ENCODE measurements around the gene DOCK8. TPM values are rescaled to one million over a fixed set of nuclear protein-coding genes. Genes with fewer than 3 reads are reported as not detected.
"Not testable (repeated sequence)": the region's sequence is repeated elsewhere in the genome, so short reads cannot be mapped to it uniquely, and the experiment has no call there.

DOCK8 gene
- not detected in 2 replicates for total RNA-seq (2014; rRNA removed; shearing (Covaris generic))

DNA sequence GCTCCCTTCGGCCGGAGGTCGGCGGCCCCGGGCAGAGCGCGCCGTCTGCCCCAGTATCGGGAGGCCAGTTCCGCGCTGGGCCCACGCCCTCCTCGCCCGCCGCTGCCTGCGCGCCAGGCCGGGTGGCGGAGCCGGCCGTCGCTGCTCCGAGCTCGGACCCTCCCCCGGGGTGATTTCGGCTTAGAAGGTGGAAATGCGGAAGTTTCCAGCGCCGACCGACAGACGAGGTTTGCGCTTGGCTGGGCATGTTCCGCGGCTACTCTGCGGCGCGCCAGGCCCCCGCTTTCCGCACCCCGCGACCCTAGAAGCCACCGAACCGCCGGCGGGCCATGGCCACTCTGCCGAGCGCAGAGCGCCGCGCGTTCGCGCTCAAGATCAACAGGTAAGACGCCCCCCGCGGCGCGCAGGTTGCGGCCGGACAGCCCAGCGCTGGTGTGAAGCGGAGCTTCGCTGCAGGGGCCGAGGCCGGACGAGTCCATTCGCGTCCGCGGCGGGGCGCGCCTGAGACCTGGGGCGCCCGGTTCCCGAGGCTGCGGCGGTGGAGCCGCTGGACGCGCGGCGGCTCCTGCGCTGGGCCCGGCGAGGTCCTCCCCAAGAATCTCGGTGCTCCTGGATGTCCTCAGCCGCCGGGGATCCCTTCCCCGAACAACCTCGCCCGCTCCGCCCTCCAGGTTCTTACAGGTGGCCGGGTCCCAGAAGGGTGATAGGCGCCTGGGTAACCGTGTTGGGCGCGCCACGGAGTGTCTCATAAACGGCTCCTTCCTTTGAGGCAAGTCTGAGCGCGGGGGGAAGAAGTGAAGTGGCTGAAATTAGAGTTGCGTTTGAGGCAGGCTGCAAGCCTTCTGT is at the start of gene DOCK8:
Gene DOCK8, plus strand, starts transcription at position 218 of the 846 bp plus-strand sequence. Its CDS starts 112 bp downstream, at position 330.
- no peak for DNase-seq (ENCODE audit: low read depth)

DNA sequence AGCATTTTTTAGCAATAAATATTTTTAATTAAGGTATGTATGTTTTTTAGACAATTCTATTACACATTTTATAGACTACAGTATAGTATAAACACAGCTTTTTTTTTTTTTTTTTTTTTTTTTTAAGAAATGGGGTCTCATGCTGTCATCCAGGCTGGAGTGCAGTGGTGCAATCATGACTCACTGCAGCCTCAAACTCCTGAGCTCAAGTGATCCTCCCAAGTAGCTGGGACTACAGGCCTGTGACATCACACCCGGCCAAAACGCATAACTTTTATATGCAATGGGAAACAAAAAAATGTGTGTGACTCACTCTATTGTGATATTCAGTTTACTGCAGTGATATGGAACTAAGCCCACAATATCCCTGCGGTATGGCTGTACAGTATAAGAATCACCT is 44.9 kb upstream of the DOCK8 start:
- not testable (repeated sequence) for DNase-seq (ENCODE audit: low read depth)

DNA sequence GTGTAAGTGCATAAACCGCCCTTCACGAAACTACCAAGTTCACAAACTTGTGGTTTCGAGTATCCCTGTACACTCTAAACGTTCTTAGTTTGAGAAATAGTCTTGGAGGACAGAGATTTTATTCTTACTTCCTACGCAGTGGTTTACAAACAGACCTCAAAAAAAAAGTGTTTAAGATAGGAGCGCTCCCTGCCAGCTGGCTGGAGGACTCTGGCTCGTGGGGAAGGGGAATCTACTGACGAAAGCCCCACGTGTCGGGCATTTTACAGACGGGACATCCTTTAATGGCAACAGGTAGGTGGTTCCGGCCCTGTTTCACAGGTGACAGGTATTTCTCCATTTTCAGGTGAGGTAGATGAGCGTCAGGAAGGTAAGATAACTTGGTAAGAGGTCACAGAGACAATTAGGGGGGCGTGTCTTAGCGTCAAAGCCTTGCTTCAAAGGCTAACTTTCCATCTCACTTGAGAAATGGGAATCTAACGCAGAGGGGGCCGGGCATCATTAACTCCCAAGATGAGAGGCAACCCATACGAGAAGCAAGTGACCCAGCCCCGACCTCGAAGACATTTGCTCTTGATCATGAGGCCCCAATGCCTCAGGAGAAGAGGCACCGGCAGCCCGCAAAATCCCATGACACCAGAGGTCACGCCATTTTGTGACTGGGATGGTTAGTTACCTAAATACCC is 36.4 kb upstream of the DOCK8 start:
- DNase-seq (ENCODE audit: low read depth): not testable (repeated sequence)

DNA sequence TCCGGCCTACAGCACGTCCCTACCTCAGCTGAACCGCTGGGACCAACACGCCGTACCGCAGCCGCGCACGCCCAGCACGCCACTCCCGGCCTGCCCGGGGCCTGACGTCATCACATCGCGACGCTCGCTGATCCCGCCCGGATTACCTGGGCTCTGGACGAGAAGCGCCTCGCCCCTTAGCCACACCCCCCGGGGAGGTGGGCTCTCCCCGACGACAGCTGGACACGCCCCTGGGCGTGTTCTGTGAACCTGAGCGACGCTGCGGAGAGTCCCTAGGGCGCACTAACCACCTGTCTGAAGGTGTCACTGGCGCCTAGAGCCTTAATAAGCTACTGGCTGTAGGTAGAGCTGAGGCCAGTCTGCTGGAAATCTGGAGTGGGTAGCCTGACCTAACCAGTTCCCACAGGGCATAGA is 35.7 kb upstream of the DOCK8 start, which contains the start of gene ZNG1A:
Gene ZNG1A, minus strand, starts transcription at position 87 of the 414 bp plus-strand sequence. CDS start 87 bp downstream, outside the sequence.
- not testable (repeated sequence) for DNase-seq (ENCODE audit: low read depth)

DNA sequence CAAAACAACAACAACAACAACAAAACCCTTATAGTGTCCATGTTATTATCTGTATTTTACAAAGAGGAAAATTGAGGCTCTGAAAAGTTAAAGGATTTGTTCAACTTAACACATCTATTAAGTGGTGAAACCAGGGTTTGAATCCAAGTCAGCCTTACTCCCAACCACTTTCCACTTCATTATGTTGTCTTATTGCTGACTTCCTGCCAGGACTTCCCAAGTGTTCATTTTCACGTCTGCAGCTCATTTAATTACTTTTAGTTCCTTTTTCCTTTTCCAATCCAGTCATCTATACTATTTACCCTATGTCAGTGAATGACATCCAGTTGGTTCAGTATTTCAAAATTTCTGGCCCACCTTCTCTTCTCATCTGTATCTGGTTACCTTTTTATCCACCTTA is 15.1 kb upstream of the DOCK8 start:
- DNase-seq (ENCODE audit: low read depth): not testable (repeated sequence)

DNA sequence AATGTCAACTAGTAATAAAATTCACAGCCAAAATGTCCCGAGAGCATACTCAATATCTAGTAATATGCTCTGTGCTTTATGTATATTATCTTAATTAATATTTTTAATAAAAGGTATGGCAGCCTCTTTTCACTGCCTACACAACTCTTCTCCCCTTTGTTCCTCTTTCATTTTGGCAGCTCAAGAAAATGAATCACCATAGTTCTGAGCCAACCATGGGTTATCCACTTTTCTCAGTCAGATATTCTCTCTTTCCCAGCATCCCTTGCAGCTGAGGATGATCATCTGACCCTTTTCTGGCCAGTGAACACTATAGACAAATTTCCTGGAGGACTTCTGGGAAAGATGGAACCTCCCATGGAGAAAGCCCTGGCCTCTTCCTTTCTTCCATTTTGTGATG is 8.2 kb upstream of the DOCK8 start:
- no peak for DNase-seq (ENCODE audit: low read depth)

DNA sequence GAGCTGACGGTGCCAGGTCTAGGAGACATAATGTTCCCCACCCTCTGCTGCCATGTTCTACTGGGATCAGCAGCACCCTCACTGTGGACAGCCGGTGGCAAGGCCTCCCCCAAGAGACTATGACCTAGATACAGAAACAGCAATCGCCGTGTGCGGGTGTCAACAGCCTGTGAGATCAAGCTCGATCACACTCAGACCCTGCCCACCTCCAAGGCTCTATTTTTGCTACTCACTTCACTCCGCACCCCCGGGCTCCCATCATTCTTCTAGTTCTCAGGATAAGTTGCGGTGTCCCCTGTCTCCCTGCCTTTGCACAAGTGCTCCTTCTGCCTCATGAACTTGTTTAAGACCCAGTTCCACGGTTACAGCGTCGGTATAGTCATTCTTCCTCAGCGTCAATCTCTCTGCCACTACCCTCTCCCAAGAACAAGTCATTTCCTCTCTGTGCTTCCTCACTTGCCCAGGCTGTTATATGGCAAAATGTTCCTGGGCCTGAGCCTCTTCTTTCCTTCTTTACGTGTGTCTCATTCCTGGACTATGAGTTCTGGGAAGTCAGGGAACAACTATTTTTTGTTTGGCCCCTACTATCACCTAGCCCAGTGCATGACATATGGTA is 5.4 kb upstream of the DOCK8 start:
- no peak for DNase-seq (ENCODE audit: low read depth)

DNA sequence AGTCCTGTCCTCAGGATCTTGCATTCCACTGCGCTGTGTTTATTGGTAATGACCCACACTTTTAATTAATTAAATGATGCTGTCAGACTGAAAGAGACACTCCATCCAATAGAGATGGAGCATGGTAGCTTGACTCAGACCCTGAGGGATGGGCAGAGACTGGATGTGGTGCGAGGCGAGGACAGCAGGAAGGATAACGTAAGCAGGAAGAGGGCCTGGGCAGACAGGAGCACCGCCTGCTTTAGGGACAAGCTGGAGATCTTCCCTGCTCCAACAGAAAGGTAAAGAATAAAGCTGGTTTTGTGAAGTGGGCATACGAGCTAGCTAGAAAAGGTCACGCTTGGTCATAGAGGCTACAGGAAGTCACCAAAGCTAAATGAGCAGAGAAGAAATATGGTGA is 3.6 kb upstream of the DOCK8 start:
- no peak for DNase-seq (ENCODE audit: low read depth)

DNA sequence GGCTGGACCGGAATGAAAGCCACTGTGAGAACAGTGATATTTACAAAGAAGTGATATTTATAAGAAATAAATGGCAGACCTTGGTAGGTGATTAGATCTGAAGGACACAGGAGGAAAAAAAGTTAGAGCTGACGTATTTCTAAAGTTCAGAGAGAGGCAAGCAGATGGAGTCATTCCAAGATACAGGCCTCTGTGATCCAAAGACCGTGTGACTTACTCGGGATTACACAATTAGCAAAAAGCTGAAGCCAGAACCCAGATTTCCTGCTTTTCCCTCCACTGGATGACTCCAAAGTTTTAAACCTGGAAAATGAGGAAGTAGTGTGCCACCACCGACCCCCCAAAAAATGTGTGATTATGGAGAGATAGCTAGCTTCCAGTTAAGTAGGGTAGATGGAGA is 3.1 kb upstream of the DOCK8 start:
- no peak for DNase-seq (ENCODE audit: low read depth)

DNA sequence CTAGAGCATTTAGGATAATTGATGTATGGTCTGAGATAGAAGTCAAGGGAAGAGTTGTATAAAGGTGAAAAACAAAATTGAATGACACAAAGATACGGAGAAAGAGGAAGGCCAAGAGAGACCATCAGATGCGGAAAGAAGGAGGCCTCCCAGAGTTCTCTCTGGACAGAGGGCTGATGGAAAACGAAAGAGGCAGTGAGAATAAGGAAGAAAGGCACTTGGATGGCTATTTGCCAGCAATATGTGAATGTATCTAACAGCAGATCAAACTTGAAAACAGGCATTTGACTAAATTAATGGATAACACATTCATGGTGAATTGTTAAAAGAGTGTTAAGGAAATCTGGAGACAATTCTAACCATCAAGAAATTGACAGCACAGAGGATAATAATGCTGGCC is 2.4 kb upstream of the DOCK8 start:
- no peak for DNase-seq (ENCODE audit: low read depth)

DNA sequence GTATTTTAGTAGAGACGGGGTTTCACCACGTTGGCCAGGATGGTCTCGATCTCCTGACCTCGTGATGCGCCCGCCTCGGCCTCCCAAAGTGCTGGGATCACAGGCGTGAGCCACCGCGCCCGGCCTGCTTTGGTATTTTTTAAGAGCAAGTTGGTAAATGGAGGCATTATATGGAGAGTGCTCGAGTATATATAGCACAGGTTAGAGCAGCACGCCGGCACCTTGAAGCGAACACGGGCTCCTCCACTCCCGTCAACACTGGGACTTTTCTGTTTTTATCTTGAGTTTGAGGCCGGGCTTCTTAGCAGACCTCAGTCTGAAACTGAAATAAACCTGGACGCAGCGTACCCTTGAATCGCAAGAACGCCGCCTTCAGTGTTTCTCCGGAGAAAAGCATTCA is 764 bp upstream of the DOCK8 start:
- DNase-seq (ENCODE audit: low read depth): not testable (repeated sequence)

DNA sequence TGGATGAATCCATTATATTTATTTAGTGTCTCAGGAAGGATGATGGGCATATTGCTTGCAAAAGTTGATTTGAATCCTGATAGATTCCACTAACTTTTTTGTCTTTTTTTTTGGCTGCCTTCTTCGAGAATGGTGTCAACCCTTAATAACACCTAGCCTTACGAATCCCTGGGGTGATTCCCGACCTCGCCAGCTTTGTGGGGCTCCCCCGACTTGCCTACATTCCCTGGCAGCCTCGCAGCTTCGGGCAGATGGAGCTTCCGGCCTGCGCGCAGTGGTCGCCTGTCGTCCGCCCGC is 366 bp upstream of the DOCK8 start:
- DNase-seq (ENCODE audit: low read depth): no peak

DNA sequence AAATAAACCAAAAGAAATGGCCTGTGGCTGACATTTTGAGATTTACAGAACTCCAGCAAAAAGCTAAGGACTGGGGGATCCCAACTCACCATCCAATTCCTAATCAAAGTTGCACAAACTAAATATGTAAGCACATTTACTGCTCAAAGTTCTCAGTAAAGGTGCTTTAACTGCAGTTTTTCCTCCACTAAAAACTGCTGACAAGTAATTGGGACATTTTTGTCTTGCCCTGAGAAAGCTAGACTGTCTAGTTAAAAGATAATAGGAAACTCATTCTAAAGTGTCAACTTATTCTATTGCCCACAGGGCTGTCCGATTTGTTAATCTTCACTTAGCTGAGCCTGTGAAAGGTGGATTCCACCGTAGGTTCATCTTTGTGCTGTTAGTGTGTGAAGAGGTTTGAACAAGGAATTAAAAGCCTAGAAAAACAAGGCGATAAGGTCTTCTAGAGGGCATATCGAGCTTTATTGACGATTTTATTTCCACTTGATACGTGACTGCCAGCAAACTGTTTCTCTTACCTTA is 1.0 kb downstream of the DOCK8 start:
- no peak for DNase-seq (ENCODE audit: low read depth)

DNA sequence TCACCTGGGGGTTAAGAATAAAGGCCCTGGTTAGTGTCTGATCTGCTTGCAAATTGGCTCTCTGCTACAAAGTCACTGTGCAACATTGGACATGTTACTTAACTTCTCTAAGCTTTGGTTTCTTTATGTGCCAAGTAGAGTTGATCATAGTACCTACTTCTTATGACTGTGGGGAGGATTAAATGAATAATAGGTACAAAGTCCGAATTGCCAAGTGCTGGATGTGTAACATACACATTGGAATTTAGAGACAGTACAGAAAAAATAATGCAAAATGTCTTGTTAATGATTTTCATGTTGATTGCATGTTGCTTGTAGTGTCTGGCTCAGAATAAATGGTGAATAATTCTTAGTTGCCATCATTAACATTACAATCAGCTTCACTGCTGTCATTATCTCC is 2.2 kb downstream of the DOCK8 start:
- no peak for DNase-seq (ENCODE audit: low read depth)

DNA sequence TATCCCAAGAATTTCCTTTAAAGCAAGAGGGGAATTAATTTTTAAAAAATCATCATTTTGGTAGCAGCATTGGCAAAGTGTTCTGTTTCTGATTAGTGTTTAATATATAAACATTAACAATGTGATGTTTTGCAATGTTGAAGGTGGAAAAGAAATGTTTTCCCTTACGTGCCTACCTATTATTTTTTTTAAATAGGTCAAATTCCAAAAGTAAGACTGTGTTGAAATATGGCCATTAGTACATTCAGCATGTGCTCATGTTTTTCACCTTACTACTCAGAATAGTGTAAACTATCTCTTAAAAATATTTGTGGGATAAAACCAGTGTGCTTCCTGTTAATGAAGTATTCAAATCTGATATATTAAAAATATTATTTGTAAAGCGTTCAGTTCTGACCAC is 3.3 kb downstream of the DOCK8 start:
- no peak for DNase-seq (ENCODE audit: low read depth)

DNA sequence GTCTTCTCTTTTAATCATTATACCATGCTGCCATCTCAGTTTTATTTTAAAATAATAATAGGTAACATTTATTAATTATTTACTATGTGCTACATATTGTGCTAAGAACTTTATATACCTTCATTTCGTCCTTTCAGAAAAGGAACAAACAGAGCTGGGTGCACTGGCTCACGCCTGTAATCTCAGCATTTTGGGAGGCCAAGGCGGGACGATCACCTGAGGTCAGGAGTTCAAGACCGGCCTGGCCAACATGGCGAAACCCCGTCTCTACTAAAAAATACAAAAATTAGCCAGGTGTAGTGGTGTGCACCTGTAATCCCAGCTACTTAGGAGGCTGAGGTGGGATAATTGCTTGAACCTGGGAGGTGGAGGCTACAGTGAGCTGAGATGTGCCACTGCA is 4.4 kb downstream of the DOCK8 start:
- DNase-seq (ENCODE audit: low read depth): not testable (repeated sequence)

DNA sequence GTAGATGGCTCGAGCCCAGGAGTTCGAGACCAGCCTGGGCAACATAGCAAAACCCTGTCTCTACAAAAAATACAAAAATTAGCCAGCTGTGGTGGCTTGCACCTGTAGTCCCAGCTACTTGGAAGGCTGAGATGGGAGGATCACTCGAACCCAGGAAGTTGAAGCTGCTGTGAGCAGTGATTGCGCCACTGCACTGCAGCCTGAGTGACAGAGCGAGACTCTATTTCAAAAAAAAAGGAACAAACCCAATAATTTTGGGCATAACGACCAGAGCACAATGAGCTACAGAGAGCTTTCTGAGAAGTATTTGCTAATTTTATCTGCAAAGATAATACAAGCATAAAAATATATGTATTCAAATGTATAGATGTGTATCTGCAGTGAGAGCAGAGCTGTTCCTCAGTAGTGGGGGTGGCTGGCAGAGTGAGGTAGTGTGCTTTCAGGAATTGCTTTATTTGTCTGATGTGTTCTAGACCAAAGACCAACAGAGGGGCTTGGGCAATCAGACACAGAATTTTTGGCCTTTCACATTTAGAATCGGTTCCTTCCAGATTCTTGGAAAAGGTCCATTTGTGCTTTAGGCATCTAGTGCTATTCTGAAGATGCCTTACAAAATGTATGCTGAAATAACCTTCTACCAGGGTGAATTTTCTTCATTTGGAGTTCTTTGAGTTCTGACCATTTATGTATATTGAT is 5.2 kb downstream of the DOCK8 start:
- DNase-seq (ENCODE audit: low read depth): no peak

DNA sequence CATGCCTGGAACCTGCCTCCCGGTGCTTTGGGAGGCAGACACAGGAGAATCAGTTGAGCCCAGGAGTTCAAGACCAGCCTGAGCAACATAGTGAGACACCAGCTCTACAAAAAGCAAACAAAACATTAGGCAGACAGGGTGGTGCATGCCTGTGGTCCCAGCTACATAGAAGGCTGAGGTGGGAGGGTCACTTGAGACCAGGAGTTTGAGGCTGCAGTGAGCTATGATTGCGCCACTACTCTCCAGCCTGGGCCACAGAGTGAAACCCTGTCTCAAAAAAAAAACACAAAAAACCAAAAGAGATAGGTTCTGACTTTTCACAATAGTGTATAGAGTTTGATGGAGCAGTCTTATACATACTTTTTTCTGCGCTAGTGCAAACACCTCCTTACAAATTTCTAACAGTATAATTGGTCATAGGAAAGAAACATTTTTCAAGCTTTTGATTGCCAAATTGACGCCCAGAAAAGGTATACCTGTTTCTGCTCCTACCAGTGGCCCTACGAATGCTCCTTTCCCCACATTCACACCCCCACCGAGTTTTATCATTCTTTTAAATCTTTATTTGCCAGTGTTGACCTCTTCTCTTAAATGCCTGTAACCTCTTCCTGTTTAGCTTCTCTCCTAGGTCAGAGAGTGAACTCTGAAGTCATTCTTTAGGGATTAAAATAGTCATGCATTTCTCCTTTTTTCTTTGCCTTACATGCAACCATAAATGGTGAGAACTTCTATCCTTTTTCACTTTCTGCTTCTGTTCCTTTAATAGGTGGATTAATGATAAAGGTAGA is 7.5 kb downstream of the DOCK8 start:
- no peak for DNase-seq (ENCODE audit: low read depth)

DNA sequence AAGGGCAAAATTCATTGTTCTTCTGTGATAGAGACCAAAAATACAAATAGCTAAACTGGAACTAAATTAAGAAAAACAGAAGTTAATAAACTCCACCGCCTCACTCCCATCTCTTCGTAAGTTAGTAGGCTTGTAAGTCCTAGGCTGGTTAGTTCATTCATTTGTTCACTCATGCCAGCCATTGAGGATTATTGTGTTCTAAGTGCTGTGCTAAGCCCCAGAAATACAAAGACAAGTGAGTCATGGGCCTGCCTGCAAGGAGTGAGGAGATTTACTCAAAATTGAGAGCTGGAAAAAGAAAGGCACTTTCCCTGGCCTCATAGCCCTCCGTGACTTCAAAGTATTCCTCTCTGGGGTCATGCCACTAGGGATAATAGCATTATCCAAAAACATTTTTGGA is 8.5 kb downstream of the DOCK8 start:
- no peak for DNase-seq (ENCODE audit: low read depth)

DNA sequence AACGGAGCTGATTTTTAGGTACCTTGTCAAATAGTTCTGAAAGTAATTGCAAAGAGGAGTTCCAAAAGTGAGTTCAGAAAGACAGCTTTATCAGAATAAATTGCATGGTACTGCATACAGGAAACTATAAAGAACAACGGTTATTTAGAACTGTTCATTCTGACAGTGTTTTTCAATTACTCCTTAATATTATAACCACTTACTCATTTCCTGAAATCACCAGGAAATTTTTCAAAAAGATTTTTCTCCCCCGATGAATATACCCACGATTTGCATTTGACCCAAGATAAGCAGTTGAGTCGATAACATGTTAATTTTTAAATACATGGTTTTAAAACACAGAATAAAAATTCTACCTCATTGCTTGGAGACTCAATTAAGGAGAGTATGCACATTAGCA is 9.4 kb downstream of the DOCK8 start:
- no peak for DNase-seq (ENCODE audit: low read depth)

All from RPMI7951 (cell line).